GM18499 (cell line): ENCODE measurements around the gene COPZ2.
"Not testable (repeated sequence)": the region's sequence is repeated elsewhere in the genome, so short reads cannot be mapped to it uniquely, and the experiment has no call there.

ENCODE experiments used
- ATAC-seq: cut with Tn5 transposase; IDR thresholded peaks from one replicate; pipeline ENCODE4 v1.9.1; 2021; ENCODE audit warnings: moderate number of reproducible peaks; ENCODE audit not compliant: insufficient read depth, unreplicated experiment

Gene COPZ2

DNA sequence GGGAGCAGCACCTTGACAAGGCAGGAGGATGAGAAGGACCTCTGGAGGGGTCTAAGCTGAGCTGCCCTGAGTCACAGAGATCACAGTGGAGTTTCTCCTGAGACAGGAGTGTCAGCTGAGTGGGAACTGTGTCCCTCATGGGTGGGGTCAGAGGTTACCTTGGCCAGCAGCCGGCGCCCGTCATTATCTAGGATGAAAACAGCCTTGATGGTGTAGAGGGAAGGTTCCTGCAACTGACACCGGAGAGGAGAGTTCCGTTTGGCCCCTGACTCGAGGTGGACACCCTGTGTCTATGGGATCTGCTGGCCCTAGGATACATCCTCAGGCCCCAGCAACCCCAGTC, 933 bp downstream of the COPZ2 start:
- ATAC-seq, result no peak

DNA sequence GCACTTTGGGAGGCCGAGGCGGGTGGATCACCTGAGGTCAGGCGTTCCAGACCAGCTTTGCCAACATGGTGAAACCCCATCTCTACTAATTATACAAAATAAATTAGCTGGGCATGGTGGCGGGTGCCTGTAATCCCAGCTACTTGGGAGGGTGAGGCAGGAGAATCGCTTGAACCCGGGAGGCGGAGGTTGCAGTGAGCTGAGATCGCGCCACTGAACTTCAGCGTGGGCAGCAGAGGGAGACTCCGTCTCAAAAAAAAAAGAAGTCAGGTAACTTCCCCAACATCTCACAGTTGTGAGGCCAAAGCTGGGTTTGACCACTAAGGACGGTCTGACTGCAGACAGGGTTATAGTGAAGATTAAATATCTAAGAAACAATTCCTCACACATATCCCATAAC, 2.9 kb downstream of the COPZ2 start:
- ATAC-seq, result not testable (repeated sequence)

DNA sequence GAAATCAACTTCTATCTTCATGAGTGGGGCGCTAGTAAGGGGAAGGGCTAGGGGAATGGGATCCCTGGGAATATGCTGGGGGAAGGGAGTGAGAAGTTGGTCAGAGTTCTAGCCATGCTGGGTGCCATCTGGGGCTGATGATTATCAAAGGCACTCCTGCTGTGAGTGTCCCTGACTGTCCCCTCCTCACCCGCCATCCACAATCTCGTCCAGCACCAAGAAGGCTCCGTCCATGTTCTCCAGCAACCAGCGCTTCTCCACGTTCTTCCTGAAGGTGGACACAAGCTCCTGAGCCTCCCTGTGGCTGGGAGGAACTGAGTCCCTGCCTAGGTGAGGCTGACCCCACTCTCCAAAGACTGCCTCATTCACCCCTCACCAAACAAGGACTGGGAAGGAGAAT, 5.6 kb downstream of the COPZ2 start:
- no peak for ATAC-seq

DNA sequence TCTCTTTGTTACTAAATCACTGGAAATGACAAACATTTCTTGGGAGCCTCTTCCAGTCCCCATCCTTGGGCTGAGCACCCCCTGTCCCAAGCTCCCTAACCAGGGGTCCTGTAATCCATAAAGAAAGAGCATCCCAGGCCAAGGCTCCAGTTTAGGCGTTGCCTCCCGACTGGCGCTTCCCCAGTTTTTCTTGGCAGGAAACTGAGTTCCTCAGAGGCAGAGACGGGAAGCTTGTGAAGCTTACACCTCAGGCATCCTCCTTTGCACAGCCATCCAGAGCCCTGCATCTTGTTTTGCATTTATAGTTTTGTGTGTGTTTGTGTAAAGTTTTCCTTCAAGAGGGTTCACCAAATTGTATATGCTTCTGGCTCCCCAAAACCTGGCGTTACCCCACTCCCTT, 7.1 kb downstream of the COPZ2 start:
- no peak for ATAC-seq

DNA sequence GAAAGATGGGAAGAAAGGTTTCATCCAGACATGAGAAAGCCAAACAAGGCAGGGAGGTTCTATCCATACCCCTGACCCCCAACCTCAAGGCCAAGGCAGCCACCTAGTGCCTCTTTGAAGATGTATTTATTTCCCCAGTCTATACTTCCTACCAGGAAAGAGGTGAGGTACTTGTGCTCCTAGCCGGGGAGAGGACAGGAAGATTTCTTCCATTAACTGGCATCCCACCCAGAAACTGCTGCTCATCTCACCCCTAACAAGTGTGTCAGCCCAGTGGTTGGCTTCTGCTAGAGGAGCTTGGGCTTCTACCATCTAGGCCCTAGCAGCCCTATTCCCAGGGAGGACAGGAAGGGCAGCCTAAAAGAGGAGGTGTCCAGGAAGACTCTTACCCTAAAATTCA, 8.9 kb downstream of the COPZ2 start:
- ATAC-seq, result no peak

DNA sequence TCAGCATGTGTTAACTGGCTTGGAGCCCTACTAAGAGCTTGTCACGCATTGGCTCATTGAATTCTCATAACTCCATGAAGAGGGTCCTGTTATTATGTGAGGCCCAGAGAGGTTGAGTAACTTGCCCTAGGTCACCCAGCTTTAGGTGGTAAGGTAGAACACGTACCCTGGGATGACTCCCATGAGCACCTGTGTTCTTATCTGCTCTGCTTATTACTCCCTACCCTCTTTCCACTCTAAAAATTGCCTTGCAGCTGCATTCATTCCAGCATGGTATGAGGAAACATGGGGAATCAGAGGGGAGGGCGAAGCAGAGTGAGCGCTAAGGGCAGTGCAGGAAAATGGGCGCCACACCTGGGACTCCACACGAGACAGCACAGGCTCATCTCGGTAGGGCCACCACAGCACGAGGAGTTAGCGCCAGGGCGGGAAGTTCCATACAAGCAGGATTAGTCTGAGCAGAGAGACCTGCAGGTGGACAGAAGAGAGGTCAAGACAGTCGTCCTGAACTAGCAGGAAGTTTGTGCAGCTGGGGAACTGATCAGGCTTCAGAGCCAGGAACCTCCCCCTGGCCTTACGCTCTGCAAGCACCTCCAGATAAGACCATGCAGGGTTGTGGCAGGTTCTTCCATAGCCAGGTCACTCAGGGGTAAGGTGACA, 10.1 kb downstream of the COPZ2 start:
- ATAC-seq, result no peak

DNA sequence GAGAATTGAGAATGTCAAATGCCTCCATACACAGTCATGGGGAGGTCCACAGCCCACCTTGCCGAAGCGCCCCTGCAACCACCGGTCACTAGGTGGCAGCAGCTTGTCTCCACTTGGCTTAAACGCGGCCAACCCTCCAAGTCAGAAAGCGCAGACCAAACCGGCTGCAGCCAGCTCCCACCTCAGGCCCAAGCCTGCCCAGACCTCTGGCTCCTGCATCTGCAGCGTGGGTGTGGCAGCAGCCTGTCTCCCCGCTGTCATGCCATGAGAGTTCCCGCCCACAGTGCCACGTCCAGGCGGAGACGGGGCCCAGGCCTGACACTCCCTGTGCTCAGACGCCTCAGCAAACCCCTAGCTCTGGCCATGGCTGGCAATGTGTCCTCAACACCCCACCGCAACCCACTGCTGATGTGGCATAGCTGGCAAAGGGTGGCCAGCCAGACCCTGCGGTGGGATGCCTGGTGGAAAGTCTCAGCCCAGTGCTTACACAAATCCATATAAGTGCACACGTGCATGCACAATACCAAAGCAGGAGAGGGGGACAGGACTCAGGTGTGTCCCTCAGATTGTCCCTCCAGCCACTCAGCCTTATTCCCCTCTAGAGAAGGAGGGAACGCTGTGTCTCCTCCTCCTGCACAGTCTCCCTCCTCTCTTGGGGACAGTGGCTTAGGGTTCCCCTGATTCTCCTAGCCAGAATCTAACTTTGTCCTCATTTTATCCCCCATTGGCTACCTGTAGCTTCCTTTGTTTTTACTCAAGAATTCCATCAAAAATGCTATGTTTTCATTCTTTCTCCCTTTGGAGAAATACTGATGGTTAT, 10.9 kb downstream of the COPZ2 start:
- no peak for ATAC-seq

DNA sequence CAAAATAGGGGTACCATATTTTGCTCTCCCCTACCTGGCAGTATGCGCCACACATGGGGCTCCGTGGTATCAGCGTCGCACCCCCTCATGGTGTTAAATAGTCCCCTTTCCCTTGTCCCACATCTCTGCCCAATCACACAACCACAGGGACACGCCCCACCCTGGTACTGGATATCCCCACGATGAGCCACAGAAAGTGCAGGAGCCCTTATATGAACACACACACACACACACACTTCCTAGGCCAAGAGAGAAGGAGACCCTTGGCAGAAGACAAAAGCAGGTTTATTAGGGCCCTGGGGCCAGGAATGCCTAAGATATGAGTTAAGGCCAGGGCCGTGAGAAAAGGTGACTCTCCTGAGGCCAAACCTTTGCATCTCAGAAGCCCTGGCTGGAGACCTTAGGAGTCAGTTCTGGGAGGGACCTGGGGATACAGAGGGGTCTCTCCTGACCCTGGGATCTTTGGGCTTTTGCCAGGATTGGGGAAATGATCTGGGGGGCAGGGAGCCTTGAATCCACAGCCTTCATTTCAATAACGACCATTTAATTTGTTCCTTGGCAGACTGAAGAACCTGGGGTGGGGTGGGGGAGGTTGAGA, 11.6 kb downstream of the COPZ2 start:
- ATAC-seq, result no peak

DNA sequence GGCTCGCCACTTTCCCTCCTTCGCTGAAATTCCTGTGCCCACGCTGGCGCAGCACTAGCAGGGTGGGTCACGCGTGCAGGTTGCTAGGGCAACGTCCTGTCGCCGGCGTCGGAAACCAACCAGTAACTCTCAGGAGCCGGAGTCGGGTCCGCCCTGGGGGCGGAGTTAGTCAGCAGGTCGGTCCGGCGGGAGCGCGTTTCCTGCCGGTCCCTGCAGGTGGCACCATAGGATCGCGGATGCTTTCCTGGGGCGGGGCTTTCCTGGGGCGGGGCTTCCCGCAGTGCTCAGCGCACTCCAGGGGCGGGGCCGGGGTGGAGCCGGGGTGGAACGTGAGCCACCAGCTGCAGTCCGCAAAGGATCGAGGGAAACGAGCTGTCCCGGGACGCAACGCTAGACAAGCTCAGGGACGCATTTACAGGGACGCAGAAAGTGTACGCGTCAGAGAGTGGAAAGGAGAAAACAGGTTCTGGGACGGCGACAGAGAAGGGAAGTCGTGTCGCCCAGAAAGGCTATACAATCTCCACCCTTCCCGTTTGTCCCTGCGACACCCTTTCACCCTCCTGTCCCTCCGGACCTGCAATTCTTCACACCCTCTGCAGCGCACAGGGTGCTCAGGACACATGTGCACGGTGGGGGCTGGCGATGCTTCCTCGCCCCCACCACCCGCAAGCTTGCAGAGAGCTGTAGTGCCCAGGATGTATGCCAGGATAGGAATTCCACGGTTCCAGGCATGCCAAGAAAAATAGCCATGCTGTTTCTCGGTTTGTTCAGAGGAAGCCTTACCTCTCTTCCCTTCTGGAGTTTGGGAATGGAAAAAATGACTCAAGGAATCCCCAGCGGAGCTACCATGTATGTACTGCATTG, 12.3 kb downstream of the COPZ2 start:
- ATAC-seq, result peak; percentile 64

DNA sequence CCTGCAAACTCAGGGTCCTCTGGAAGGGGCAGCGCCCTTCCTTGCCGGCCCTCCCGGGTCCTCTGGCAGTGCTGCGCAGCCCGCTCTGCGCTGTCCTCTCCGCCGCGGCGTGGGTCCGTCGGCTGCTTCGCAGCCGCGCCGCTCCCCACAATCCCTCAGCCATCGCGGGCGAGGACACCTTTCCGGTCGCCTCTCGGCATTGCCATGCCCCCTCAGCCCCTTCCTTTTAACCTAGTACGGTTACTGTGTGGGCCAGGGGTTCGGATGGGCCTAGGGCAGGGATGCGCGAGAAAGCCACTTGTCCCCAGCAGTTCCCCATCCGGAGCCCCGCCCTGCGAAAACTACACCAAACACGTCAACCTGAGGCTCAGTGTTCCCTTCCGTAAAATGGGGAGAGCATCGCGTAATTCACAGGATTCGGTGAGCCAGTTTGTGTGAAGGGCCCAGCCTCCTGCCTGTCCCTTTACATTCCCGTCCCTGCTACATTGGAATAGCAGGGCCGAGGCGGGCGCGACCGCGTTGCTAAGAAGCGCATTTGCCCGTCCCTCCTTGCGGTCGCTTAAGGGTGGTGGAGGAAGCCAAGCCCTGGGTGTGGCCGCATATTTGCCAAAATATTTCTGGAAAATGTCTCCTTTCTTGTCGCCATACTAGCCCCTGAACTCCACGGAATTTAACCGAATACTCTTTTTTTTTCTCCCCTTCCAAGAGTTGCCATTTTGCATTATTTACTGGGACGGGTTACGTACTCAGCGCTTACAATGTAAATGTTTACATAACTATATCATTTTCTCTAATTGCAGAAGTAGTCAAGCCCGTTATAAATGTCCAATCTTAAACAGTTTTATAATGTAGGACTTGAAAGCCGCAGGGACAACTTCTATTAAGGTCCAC, 13.2 kb downstream of the COPZ2 start:
- ATAC-seq, result no peak

DNA sequence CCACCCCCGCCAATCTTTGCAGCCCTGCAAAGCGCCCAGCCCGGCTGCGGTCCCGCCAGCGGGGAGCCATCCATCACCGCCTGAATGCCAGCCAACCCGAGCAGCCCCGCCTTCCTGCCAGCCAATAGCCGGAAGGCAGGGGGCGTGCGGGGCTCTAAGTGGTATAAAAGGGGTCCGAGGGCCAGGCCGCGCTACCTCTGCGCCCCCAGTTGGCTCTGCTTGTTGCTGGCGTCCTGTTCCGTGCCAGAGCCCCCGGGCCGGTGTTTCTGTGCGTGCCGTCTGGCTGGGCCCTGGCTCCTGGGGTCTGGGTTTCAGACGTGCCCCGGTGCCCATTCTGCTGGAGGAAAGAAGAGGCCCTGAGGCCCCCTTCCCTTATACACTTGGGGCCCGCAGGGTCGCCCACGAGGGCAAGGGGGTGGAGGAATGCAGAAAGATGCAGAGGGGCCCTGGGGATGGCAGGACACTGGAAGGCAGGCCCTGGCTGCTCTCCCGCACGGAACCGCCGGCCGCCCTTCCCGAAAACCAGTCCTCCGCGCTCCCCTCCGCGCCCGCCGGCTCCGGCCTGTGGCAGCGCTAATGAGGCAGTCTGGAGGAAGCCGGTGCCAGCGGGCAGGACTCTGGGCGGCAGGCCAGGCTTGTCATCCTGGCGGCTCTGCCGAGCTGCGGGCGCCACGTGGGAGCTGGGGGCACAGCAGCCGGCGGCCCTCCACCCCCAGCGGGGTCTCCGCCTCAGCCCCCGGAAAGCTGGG, 14.0 kb downstream of the COPZ2 start:
- no peak for ATAC-seq

DNA sequence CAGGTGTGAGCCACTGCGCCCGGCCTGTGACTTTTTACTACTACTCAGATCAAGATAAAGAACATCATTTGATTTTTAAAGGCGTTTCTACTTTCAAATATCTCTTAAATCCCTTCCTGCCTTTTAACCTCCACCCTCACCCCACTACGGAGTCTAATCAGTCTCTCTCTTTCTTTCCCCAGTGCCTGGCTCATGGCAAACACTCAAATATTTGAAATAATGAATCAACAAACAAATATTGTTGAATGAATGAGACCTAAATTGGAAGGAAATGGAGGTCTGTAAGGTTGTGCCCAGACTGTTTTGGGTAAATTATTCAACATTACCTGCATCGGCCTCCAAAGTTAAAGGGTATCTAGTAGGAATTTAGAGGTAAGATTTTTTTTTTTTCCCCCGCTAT, 14.7 kb downstream of the COPZ2 start:
- no peak for ATAC-seq

DNA sequence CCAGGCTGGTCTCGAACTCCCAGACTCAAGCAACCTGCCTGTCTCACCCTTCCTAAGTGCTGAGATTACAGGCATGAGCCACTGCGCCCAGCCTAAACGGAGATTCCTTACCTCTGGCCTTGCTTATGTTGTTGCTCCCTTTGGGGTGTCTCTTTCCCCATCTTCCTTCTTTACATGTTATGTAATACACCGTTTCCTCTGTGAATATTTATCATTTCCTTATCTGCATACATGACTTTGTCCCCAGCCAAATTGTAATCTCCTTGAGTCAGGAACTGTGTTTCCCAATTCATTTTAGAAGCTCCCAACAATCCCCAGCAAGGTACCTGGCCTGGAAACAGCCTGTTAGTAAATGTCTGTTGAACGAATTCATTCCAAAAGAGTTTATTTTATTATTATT, 15.7 kb downstream of the COPZ2 start:
- ATAC-seq, result no peak

DNA sequence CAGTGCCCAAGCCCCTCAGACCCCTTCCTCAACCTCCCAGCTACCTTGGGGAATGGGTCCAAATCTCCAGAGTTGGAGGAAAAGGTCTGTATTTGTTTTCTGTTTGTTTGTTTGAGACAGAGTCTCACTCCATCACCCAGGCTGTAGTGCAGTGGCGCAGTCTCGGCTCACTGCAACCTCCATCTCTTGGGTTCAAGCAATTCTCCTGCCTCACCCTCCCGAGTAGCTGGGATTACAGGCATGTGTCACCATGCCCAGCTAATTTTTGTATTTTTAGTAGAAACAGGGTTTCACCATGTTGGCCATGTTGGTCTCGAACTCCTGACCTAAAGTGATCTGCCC, 19.8 kb downstream of the COPZ2 start:
- ATAC-seq, result not testable (repeated sequence)

DNA sequence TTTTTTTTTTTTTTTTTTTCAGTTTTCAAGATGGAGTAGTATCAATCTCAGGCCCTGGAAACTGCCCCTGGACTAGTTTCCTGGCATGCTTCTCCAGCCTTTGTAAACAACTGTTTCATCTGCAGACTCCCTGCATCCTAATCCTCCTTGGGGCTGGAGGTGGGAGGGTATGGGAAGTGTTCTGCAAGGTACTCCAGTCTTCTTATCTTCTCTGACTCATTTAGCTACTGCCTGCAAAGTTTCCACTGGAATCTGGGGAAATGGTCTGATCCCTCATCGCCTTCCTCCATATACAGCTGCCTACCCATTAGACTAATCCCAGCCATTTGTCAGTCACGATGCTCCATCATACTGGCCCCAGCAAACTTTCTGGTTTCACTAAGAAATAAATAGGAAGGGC, 21.5 kb downstream of the COPZ2 start:
- ATAC-seq, result no peak

DNA sequence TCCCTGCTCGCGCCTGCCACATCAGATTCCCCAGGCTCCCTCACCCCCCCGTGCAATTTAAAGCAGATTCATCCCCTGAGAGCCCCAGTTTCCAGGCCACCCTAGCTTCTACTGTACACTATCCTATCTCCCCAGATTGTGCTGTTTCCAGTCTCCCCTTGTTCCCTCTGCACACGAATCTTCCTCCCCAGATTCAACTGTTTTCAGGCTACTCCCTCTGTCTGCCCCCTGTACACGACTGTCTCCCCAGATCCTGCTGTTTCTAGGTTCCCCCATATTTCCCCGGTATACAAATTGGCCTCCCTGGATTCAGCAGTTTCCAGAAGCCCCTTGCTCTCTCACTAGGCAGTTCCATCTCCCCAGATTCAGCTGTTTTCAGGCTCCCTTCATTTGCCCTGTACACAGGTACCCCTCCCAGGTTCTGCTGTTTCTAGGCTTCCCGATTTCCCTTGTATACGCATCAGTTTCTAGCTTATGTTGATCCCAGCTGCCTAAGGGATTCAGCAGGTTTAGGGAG, 22.9 kb downstream of the COPZ2 start:
- ATAC-seq, result no peak

DNA sequence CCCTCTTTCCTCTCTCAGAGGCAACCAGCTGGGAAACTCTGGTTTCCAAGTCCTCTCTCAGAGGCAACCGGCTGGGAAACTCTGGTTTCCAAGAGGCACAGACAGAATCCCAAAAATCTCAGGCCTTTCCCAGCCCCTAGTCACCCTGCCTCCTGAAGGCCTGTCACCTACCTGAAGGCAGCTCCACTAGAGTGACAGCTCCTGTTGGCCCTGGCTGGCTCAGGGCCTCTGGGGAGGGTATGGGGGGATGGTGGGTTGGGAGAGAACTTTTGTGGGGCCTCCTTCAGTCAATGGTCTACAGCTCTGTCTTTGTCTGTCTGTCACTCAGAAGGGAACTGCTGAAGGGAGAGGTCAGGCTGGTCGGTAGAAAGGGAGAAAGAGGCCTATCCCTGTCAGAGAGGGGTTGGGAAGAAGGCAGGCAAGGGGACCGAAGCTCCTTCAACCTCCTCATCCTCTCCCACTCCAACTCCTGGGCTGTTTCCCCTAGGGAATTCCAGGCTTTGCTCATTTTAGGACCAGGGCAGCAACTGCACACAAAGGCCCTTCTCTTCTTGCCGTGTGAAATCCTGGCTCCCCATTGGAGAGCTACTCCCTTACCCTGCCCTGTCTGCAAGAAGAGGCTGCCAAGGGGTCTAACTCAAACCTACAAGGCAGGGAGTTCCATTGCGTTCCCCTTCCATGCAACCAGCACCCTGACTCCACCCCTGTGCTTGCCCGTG, 23.6 kb downstream of the COPZ2 start:
- ATAC-seq, result no peak

DNA sequence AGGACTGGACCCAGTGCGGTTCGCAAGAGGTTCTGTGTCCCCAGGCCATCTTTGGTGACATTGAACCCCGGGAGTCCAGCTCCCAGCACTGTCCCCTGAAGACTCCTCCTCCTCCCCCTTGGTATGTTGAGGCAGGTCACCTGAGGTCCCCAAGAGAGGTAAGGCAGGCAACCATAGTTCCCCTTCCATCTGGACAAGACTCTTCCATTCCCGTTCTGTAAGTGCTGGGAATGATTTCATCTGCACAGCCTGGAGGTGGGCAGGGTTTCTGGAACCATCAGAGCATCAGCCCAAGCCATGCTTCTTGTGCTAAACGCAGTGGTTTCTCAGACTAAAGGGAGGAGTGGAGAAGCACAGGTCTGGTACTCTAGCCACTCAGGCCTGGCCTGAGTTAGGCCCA, 24.9 kb downstream of the COPZ2 start:
- ATAC-seq, result no peak
